Endothelial cell of umbilical vein (primary cell): ENCODE measurements around the gene CHGA. TPM values are rescaled to one million over a fixed set of nuclear protein-coding genes. Genes with fewer than 3 reads are reported as not detected.

ENCODE experiments used
- BruUV-seq: library from RNA; stranded (reverse); fragments of 400-500 nt; replicated peaks from 2 replicates; lab custom pipeline; 2021; lab: Mats Ljungman, UMichigan
- CTCF ChIA-PET: fragments of 300-600, 350-600 bp; sonication (Branson Sonifier 250); formaldehyde crosslinking; loops from one replicate; lab custom pipeline; 2021; ENCODE audit warnings: antibody characterized with exemption, inconsistent platforms; lab: Charles Lee
- POLR2A ChIA-PET: fragments of 300-600, 350-600 bp; sonication (Branson Sonifier 250); formaldehyde crosslinking; loops from one replicate; lab custom pipeline; 2021; ENCODE audit warnings: antibody characterized with exemption, inconsistent platforms; lab: Charles Lee
- DNase-seq: peaks from one replicate; pipeline ENCODE4 v3.0.0-alpha.2; 2011; ENCODE audit warnings: low read depth, low spot score
- FAIRE-seq: peaks from 2 replicates; lab custom pipeline; 2011; peaks lifted over from hg19 to GRCh38; lab: Jason Lieb, UNC
- H2AFZ ChIP-seq: 2 replicates; pipeline ENCODE4 v1.6.0; 2012; ENCODE audit warnings: low read depth, low read length, control low read depth, inconsistent platforms
- H3K27ac ChIP-seq: 2 replicates; pipeline ENCODE4 v1.5.1; 2011; ENCODE audit warnings: low read depth, mild to moderate bottlenecking, control low read depth, low read length, moderate library complexity; ENCODE audit not compliant: insufficient read depth
- H3K27me3 ChIP-seq, 2 experiments: 2 replicates each; pipeline versions ENCODE4 v1.6.0 to v1.6.1; 2011; ENCODE audit warnings: low read length in 2 of 2, mixed read lengths in 1 of 2; ENCODE audit not compliant: control insufficient read depth in 2 of 2, insufficient read depth in 2 of 2
- H3K36me3 ChIP-seq, 2 experiments: 2 replicates in 1 of 2; 3 replicates in 1 of 2; pipeline ENCODE4 v1.5.1; 2011; ENCODE audit warnings: low read length in 2 of 2, mild to moderate bottlenecking in 1 of 2, moderate library complexity in 1 of 2; ENCODE audit not compliant: control insufficient read depth in 2 of 2, insufficient read depth in 2 of 2; ENCODE audit errors: extremely low read depth in 1 of 2
- H3K4me1 ChIP-seq: 3 replicates; pipeline ENCODE4 v1.5.1; 2011; ENCODE audit warnings: mild to moderate bottlenecking, low read length; ENCODE audit not compliant: control insufficient read depth, insufficient read depth; ENCODE audit errors: extremely low read depth
- H3K4me2 ChIP-seq: 2 replicates; pipeline ENCODE4 v1.6.1; 2011; ENCODE audit warnings: low read length, control low read depth, mixed read lengths; ENCODE audit not compliant: insufficient read depth
- H3K4me3 ChIP-seq, 3 experiments: fragments of 200-600 bp in 1 of 3; sonication (generic), shearing (Covaris generic) in 1 of 3; replicated peaks in 1 of 3; 2 replicates each; pipeline ENCODE4 v1.5.1; 2011 to 2016; ENCODE audit warnings: control low read depth in 3 of 3, low read length in 3 of 3, mild to moderate bottlenecking in 2 of 3, inconsistent platforms in 1 of 3, low read depth in 1 of 3, moderate library complexity in 1 of 3; ENCODE audit not compliant: insufficient read depth in 1 of 3
- H3K79me2 ChIP-seq: 2 replicates; pipeline ENCODE4 v1.6.0; 2012; ENCODE audit warnings: low read length, inconsistent platforms; ENCODE audit not compliant: control insufficient read depth, insufficient read depth
- H3K9ac ChIP-seq: replicated peaks from 2 replicates; pipeline ENCODE3; 2011; ENCODE audit warnings: low read length, control low read depth; ENCODE audit not compliant: insufficient read depth; ENCODE audit errors: extremely low read depth
- H3K9me1 ChIP-seq: replicated peaks from 3 replicates; pipeline ENCODE4 v1.6.0; 2011; ENCODE audit warnings: mild to moderate bottlenecking, low read length; ENCODE audit not compliant: control insufficient read depth, insufficient read depth; ENCODE audit errors: extremely low read depth
- H3K9me3 ChIP-seq: replicated peaks from 2 replicates; pipeline ENCODE4 v1.5.1; 2012; ENCODE audit warnings: low read length, inconsistent platforms; ENCODE audit not compliant: control insufficient read depth, insufficient read depth
- H4K20me1 ChIP-seq: replicated peaks from 2 replicates; pipeline ENCODE3; 2011; ENCODE audit warnings: mild to moderate bottlenecking, low read length; ENCODE audit not compliant: control insufficient read depth, insufficient read depth; ENCODE audit errors: extremely low read depth
- EZH2 ChIP-seq: IDR thresholded peaks from 2 replicates; pipeline ENCODE4 v1.6.1; 2012; ENCODE audit warnings: borderline replicate concordance, low read depth, mild to moderate bottlenecking, moderate library complexity, low read length, inconsistent platforms; ENCODE audit not compliant: severe bottlenecking
- FOS ChIP-seq: IDR thresholded peaks from 2 replicates; pipeline ENCODE4 v1.6.1; 2011; ENCODE audit warnings: mild to moderate bottlenecking, low read length, moderate library complexity, borderline replicate concordance; ENCODE audit not compliant: insufficient read depth
- GATA2 ChIP-seq: IDR thresholded peaks from 2 replicates; pipeline ENCODE4 v1.7.0; 2011; ENCODE audit warnings: low read depth, mild to moderate bottlenecking, moderate library complexity, mixed read lengths, low read length; ENCODE audit not compliant: insufficient read length, insufficient read depth
- MYC ChIP-seq: IDR thresholded peaks from one replicate; pipeline ENCODE4 v1.6.1; 2011; ENCODE audit warnings: mild to moderate bottlenecking, low read depth, low read length
- POLR2A ChIP-seq: IDR thresholded peaks from 2 replicates; pipeline ENCODE4 v1.6.1; 2012; ENCODE audit warnings: low read depth, mild to moderate bottlenecking, control low read depth, low read length
- POLR2AphosphoS5 ChIP-seq: IDR thresholded peaks from 2 replicates; pipeline ENCODE4 v1.6.1; 2012; ENCODE audit warnings: low read depth, mild to moderate bottlenecking, control low read depth, low read length, moderate library complexity; ENCODE audit not compliant: insufficient read depth
- dilution Hi-C: fragments of 300-500 bp; cut with MboI; formaldehyde crosslinking; loops from one replicate; pipeline ENCODE4 v1.15.0; 2019; ENCODE audit warnings: low sequenced_read_pairs; ENCODE audit not compliant: extremely low pct_ligation_motif_present
- intact Hi-C: fragments of 100-400 bp; cut with micrococcal nuclease; formaldehyde crosslinking; loops from one replicate; pipeline ENCODE4 v1.10.0; 2022
- polyA plus RNA-seq, 4 experiments: library from polyadenylated mRNA; depleted of rRNA in 3 of 4; stranded (reverse) in 3 of 4; unstranded in 1 of 4; fragments of >200 nt; gene quantifications; 2 replicates each; pipeline versions ENCODE4 v1.2.1 to v1.2.3, GENCODE V29; 2011 to 2012; ENCODE audit warnings: missing spikeins in 1 of 4
- total RNA-seq: library from RNA; stranded (reverse); gene quantifications from 2 replicates; pipeline ENCODE4 v1.2.3, GENCODE V29; 2021
- TF ChIP-seq, protein P1 (sequence below): IDR thresholded peaks from 2 replicates; pipeline ENCODE4 v1.6.1; 2011; ENCODE audit not compliant: insufficient read depth, insufficient read length

CHGA gene
- total and polyA plus RNA-seq, 2 donors (not counting 3 experiments of a cell fraction or from before 2014, with no cell fraction given): not detected

DNA sequence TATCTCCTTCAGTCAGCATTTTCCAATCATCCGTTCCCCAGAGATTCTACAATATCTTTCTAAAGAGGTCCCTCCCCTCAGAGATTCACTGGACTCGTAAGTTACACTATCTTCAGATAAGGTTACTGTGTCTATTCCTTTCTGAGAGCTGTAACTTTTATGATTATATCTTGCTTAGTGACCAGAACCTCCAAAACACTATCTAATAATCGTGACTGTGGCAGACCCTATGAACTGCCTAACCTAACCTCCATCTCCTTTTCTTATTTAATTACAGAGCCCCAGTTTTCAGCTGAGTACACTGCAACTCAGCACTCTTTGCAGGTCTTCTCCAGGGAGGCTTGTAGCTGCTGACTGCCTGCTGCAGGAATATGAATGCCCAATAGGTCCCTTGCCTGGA is 38.5 kb upstream of the CHGA start:
- Histone ChIP-seq H3K9me3 (no peaks in the 10 kb centered on the region), H4K20me1 (no peaks in the 10 kb centered on the region), H3K27ac (no peak overlapping the region), H3K27me3 (peaks cover 0 to 4% of the 10 kb centered on the region in 2 experiments), H3K4me3 (no peak overlapping the region), H2AFZ (no peak overlapping the region), H3K4me2 (no peak overlapping the region), H3K4me1 (no peaks in the 10 kb centered on the region), H3K9me1 (no peaks in the 10 kb centered on the region), H3K79me2 (no peaks in the 10 kb centered on the region), H3K36me3 (no peaks in the 10 kb centered on the region), H3K9ac (no peak overlapping the region)
- TF ChIP-seq GATA2 (no peak), EZH2 (no peak), POLR2A (no peak), POLR2AphosphoS5 (no peak), FOS (no peak)
- TF ChIP-seq, protein P1, sequence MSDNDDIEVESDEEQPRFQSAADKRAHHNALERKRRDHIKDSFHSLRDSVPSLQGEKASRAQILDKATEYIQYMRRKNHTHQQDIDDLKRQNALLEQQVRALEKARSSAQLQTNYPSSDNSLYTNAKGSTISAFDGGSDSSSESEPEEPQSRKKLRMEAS: no peak
- intact Hi-C loops: no loop called here
- POLR2A ChIA-PET: no interaction called here
- CTCF ChIA-PET: no interaction called here
- FAIRE-seq: no peak
- dilution Hi-C loops: no loop called here
- no TSS peak for BruUV-seq
- DNase-seq: no peak

DNA sequence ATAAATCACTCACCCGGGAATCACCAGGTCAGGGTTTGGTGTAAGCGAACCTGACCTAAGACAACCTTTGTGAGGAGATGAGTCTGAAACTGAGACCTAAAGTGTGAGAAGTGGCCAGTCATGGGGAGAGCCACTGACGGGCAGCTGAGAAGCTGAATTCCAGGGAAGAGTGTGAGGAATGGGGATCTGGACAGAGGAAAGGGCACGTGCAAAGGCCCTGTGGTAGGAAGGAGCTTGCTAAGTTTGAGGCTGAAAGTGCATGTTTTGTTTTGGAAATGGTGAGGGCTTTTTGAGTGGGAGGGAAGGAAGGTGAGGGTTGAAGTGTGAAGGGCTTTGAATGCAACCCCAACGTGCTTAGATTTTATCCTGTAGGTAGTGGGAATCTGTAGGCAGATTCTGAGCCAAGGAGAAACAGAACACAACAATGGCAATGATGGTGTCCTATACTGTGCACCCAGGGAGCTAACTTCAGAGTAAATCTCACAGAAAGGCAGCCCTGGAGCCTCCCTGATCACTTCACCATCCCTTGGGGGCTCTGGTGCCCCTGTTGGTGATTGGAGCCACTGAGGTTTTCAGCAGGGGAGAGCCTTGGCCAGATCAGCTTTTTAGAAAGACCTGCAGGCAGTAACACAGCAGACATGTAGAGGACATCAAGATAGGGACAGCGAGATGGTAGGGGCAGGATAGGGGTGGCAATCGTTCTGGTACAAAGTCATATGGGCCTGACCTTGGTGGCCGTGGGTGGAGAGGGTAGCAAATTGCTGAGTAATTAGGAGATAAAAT is 37.5 kb upstream of the CHGA start:
- Histone ChIP-seq H2AFZ (no peak overlapping the region), H3K79me2 (no peaks in the 10 kb centered on the region), H3K4me2 (no peak overlapping the region), H3K9me3 (no peaks in the 10 kb centered on the region), H3K27ac (no peak overlapping the region), H3K9me1 (no peaks in the 10 kb centered on the region), H4K20me1 (no peaks in the 10 kb centered on the region), H3K36me3 (no peaks in the 10 kb centered on the region), H3K4me3 (no peak overlapping the region), H3K9ac (no peak overlapping the region), H3K4me1 (no peaks in the 10 kb centered on the region), H3K27me3 (peaks cover 0 to 4% of the 10 kb centered on the region in 2 experiments)
- DNase-seq (no peak), FAIRE-seq (no peak)
- TF ChIP-seq POLR2AphosphoS5: no peak
- no peak for TF ChIP-seq FOS
- no peak for TF ChIP-seq GATA2
- TF ChIP-seq POLR2A: no peak
- no peak for TF ChIP-seq MYC
- ChIA-PET POLR2A (no interaction called here), CTCF (no interaction called here)
- dilution Hi-C loops: no loop called here
- intact Hi-C loops: no loop called here
- no TSS peak for BruUV-seq
